ENCODE measurements around the gene CDH20.

CDH20 gene

GRCh38 chr18:61528961-61529360, 195.7 kb downstream of the CDH20 start:
- in situ Hi-C loops (cut with HindIII; ENCODE audit: low sequenced_read_pairs), result no loop called here

GRCh38 chr18:61530681-61531080, 197.5 kb downstream of the CDH20 start:
- in situ Hi-C loops (cut with HindIII; ENCODE audit: low sequenced_read_pairs), result no loop called here

- in situ Hi-C loops (cut with HindIII; ENCODE audit: low sequenced_read_pairs), result no loop called here
Observed at GRCh38 chr18:61531182-61531581, 198.0 kb downstream of the CDH20 start.

GRCh38 chr18:61531891-61532290, 198.7 kb downstream of the CDH20 start:
- in situ Hi-C loops (cut with HindIII; ENCODE audit: low sequenced_read_pairs), result no loop called here

- in situ Hi-C loops (cut with HindIII; ENCODE audit: low sequenced_read_pairs), result no loop called here
Observed at GRCh38 chr18:61535401-61535800, 202.2 kb downstream of the CDH20 start.

GRCh38 chr18:61541673-61542072, 208.4 kb downstream of the CDH20 start:
- in situ Hi-C loops (cut with HindIII; ENCODE audit: low sequenced_read_pairs), result no loop called here

- in situ Hi-C loops (cut with HindIII; ENCODE audit: low sequenced_read_pairs), result no loop called here
Observed at GRCh38 chr18:61542596-61542995, 209.4 kb downstream of the CDH20 start.

- in situ Hi-C loops (cut with HindIII; ENCODE audit: low sequenced_read_pairs), result no loop called here
Observed at GRCh38 chr18:61543518-61543917, 210.3 kb downstream of the CDH20 start.

- in situ Hi-C loops (cut with HindIII; ENCODE audit: low sequenced_read_pairs), result no loop called here
Observed at GRCh38 chr18:61544178-61544577, 210.9 kb downstream of the CDH20 start.

GRCh38 chr18:61545281-61546245, 212.3 kb downstream of the CDH20 start:
- in situ Hi-C loops (cut with HindIII; ENCODE audit: low sequenced_read_pairs), result no loop called here

- in situ Hi-C loops (cut with HindIII; ENCODE audit: low sequenced_read_pairs), result no loop called here
Observed at GRCh38 chr18:61546590-61546989, 213.4 kb downstream of the CDH20 start.

- in situ Hi-C loops (cut with HindIII; ENCODE audit: low sequenced_read_pairs), result no loop called here
Observed at GRCh38 chr18:61549416-61549815, 216.2 kb downstream of the CDH20 start.

- in situ Hi-C loops (cut with HindIII; ENCODE audit: low sequenced_read_pairs), result no loop called here
Observed at GRCh38 chr18:61549889-61550288, 216.7 kb downstream of the CDH20 start.

GRCh38 chr18:61551586-61551985, 218.4 kb downstream of the CDH20 start:
- in situ Hi-C loops (cut with HindIII; ENCODE audit: low sequenced_read_pairs), result no loop called here

- in situ Hi-C loops (cut with HindIII; ENCODE audit: low sequenced_read_pairs), result no loop called here
Observed at GRCh38 chr18:61553045-61553659, 219.9 kb downstream of the CDH20 start.

GRCh38 chr18:61554117-61554776, 221.0 kb downstream of the CDH20 start:
- in situ Hi-C loops (cut with HindIII; ENCODE audit: low sequenced_read_pairs), result no loop called here

- in situ Hi-C loops (cut with HindIII; ENCODE audit: low sequenced_read_pairs), result no loop called here
Observed at GRCh38 chr18:61554946-61555361, 221.7 kb downstream of the CDH20 start.

GRCh38 chr18:61556316-61556715, 223.1 kb downstream of the CDH20 start:
- in situ Hi-C loops (cut with HindIII; ENCODE audit: low sequenced_read_pairs), result no loop called here

GRCh38 chr18:61556862-61557261, 223.6 kb downstream of the CDH20 start:
- in situ Hi-C loops (cut with HindIII; ENCODE audit: low sequenced_read_pairs), result no loop called here

- in situ Hi-C loops (cut with HindIII; ENCODE audit: low sequenced_read_pairs), result no loop called here
Observed at GRCh38 chr18:61569176-61569892, 236.1 kb downstream of the CDH20 start.

GRCh38 chr18:61570070-61570469, 236.8 kb downstream of the CDH20 start:
- in situ Hi-C loops (cut with HindIII; ENCODE audit: low sequenced_read_pairs), result no loop called here

Data from DLD1 (cell line).